Mesenteric fat pad (tissue), 1 donor: Measurements from ENCODE around the gene BACH2. TPM values are rescaled to one million over a fixed set of nuclear protein-coding genes. Genes with fewer than 3 reads are reported as not detected.

ENCODE experiments used
- DNase-seq: peaks from one replicate; pipeline ENCODE4 v3.0.0-alpha.2; 2020; ENCODE audit warnings: low spot score
- total RNA-seq: library from RNA; stranded (reverse); fragmentation: NEBNext Ultra II Directional; extraction: Animal tissue kit (Norgen Biotek cat#: 25700); gene quantifications from one replicate; pipeline ENCODE4 v1.2.1, GENCODE V29; 2021
- donor health status: DM: yes; HTN: yes; CAD: no.

Gene BACH2
- total RNA-seq, 1 donor from 2014 or later, result 2.0 TPM

- DNase-seq, result no peak
Measured at GRCh38 chr6:90003941-90004340, 292.7 kb downstream of the BACH2 start.

- no peak for DNase-seq
Measured at GRCh38 chr6:90003069-90003795, 293.4 kb downstream of the BACH2 start.

GRCh38 chr6:90000864-90001731 is 295.5 kb downstream of the BACH2 start:
- DNase-seq, result no peak

- DNase-seq, result no peak
Measured at GRCh38 chr6:89999945-90000825, 296.5 kb downstream of the BACH2 start.

- no peak for DNase-seq
Measured at GRCh38 chr6:89999154-89999553, 297.5 kb downstream of the BACH2 start.

- DNase-seq, result no peak
Measured at GRCh38 chr6:89997456-89998445, 298.9 kb downstream of the BACH2 start.

GRCh38 chr6:89993411-89993810 is 303.2 kb downstream of the BACH2 start:
- DNase-seq, result no peak

- no peak for DNase-seq
Measured at GRCh38 chr6:89992818-89993217, 303.8 kb downstream of the BACH2 start.

GRCh38 chr6:89989742-89990141 is 306.9 kb downstream of the BACH2 start:
- DNase-seq, result no peak

- DNase-seq, result no peak
Measured at GRCh38 chr6:89987830-89988229, 308.8 kb downstream of the BACH2 start.

- no peak for DNase-seq
Measured at GRCh38 chr6:89987140-89987539, 309.5 kb downstream of the BACH2 start.

- DNase-seq, result no peak
Measured at GRCh38 chr6:89986650-89987074, 310.0 kb downstream of the BACH2 start.

GRCh38 chr6:89985751-89986493 is 310.7 kb downstream of the BACH2 start:
- DNase-seq, result no peak

- no peak for DNase-seq
Measured at GRCh38 chr6:89984926-89985750, 311.5 kb downstream of the BACH2 start.

GRCh38 chr6:89980353-89980752 is 316.3 kb downstream of the BACH2 start:
- no peak for DNase-seq

GRCh38 chr6:89979481-89980119 is 317.0 kb downstream of the BACH2 start:
- no peak for DNase-seq

GRCh38 chr6:89978749-89979145 is 317.9 kb downstream of the BACH2 start:
- no peak for DNase-seq
